Fibroblast of lung (primary cell): ENCODE measurements around the gene PRPF31. TPM values are rescaled to one million over a fixed set of nuclear protein-coding genes. Genes with fewer than 3 reads are reported as not detected.
"Not testable (repeated sequence)": the region's sequence is repeated elsewhere in the genome, so short reads cannot be mapped to it uniquely, and the experiment has no call there.

Source experiments
- DNase-seq, 2 donors: peaks; one replicate each; pipeline versions ENCODE4 v3.0.0 to v3.0.0-alpha.2; 2010; ENCODE audit warnings: low read depth in 2 of 2
- H2AFZ ChIP-seq: 2 replicates; pipeline ENCODE4 v1.5.1; 2012; ENCODE audit warnings: low read length, control low read depth, inconsistent platforms
- H3K27ac ChIP-seq: 2 replicates; pipeline ENCODE4 v1.5.1; 2011; ENCODE audit warnings: low read length, control low read depth; ENCODE audit not compliant: insufficient read depth
- H3K27me3 ChIP-seq: 2 replicates; pipeline ENCODE4 v1.5.1; 2011; ENCODE audit warnings: mild to moderate bottlenecking, low read length; ENCODE audit not compliant: control insufficient read depth, insufficient read depth
- H3K36me3 ChIP-seq: 2 replicates; pipeline ENCODE4 v1.5.1; 2011; ENCODE audit warnings: low read length; ENCODE audit not compliant: control insufficient read depth, insufficient read depth
- H3K4me1 ChIP-seq: 2 replicates; pipeline ENCODE4 v1.5.1; 2011; ENCODE audit warnings: low read length; ENCODE audit not compliant: control insufficient read depth, insufficient read depth; ENCODE audit errors: extremely low read depth
- H3K4me2 ChIP-seq: 2 replicates; pipeline ENCODE4 v1.5.1; 2011; ENCODE audit warnings: low read length, control low read depth; ENCODE audit not compliant: insufficient read depth; ENCODE audit errors: extremely low read depth
- H3K4me3 ChIP-seq, 4 experiments: fragments of 200-600 bp in 1 of 4; sonication (generic) in 1 of 4; replicated peaks in 1 of 4; 2 replicates each; pipeline ENCODE4 v1.5.1; 2011 to 2016; ENCODE audit warnings: low read length in 4 of 4, low read depth in 3 of 4, mild to moderate bottlenecking in 3 of 4, control low read depth in 2 of 4, inconsistent platforms in 1 of 4, mixed read lengths in 1 of 4; ENCODE audit not compliant: insufficient read depth in 1 of 4; ENCODE audit errors: control extremely low read depth in 1 of 4
- H3K79me2 ChIP-seq: 2 replicates; pipeline ENCODE4 v1.5.1; 2012; ENCODE audit warnings: mild to moderate bottlenecking, low read length, inconsistent platforms; ENCODE audit not compliant: control insufficient read depth, insufficient read depth
- H3K9ac ChIP-seq: 2 replicates; pipeline ENCODE4 v1.5.1; 2011; ENCODE audit warnings: mild to moderate bottlenecking, low read length, control low read depth; ENCODE audit not compliant: insufficient read depth
- H3K9me3 ChIP-seq: 2 replicates; pipeline ENCODE4 v1.5.1; 2012; ENCODE audit warnings: low read depth, low read length; ENCODE audit not compliant: control insufficient read depth, insufficient read depth
- H4K20me1 ChIP-seq: 2 replicates; pipeline ENCODE4 v1.5.1; 2011; ENCODE audit warnings: low read length; ENCODE audit not compliant: control insufficient read depth, insufficient read depth; ENCODE audit errors: extremely low read depth
- CTCF ChIP-seq, 2 donors: IDR thresholded peaks in 1 of 2; conservative IDR thresholded peaks in 1 of 2; 1 replicate in 1 of 2; 2 replicates in 1 of 2; pipeline ENCODE4 v1.5.1; 2011 to 2012; ENCODE audit warnings: low read length in 2 of 2, control low read depth in 1 of 2, inconsistent platforms in 1 of 2, low read depth in 1 of 2, mild to moderate bottlenecking in 1 of 2
- EZH2 ChIP-seq: IDR thresholded peaks from 2 replicates; pipeline ENCODE4 v1.5.1; 2012; ENCODE audit warnings: low read length, control low read depth, mild to moderate bottlenecking; ENCODE audit errors: missing control alignments
- polyA plus RNA-seq, 2 donors: library from polyadenylated mRNA; depleted of rRNA in 1 of 2; stranded (reverse) in 1 of 2; unstranded in 1 of 2; fragments of >200 nt; gene quantifications; 2 replicates each; pipeline ENCODE4 v1.2.1, GENCODE V29; 2011 to 2012; ENCODE audit warnings: missing spikeins in 1 of 2
- total RNA-seq: library from RNA; depleted of rRNA; stranded (reverse); fragments of >200 nt; gene quantifications from 2 replicates; pipeline ENCODE4 v1.2.1, GENCODE V29; 2014

PRPF31 gene
- total and polyA plus RNA-seq, 2 donors (not counting 1 experiment from before 2014, with no cell fraction given), result 45.2 to 48.7 TPM

- Histone ChIP-seq H4K20me1 (no peaks in the 10 kb centered on the region), H3K27me3 (no peaks in the 10 kb centered on the region), H2AFZ (no peak overlapping the region), H3K4me1 (no peaks in the 10 kb centered on the region), H3K4me3 (no peak overlapping the region), H3K27ac (no peak overlapping the region), H3K4me2 (no peak overlapping the region), H3K9me3 (no peaks in the 10 kb centered on the region), H3K79me2 (no peaks in the 10 kb centered on the region), H3K36me3 (no peaks in the 10 kb centered on the region), H3K9ac (no peak overlapping the region)
- DNase-seq, result peak; percentile 67 to 83
- TF ChIP-seq EZH2, result no peak
- peak; percentile 79 to 85 for TF ChIP-seq CTCF (conservative IDR thresholded peaks at IDR 0.05 in 1 of 2, IDR thresholded peaks at IDR 0.05 in 1 of 2; ENCODE audit: low read depth in 1 of 2, low read length in 2 of 2)
Observed at GRCh38 chr19:54168174-54168917, 52.8 kb downstream of the PRPF31 start.

- H3K9me3 ChIP-seq, result no peaks in the 10 kb centered on the region
- no peak overlapping the region for H3K4me3 ChIP-seq
- no peak overlapping the region for H3K4me2 ChIP-seq
- TF ChIP-seq CTCF (conservative IDR thresholded peaks at IDR 0.05 in 1 of 2, IDR thresholded peaks at IDR 0.05 in 1 of 2; ENCODE audit: low read depth in 1 of 2, low read length in 2 of 2) (no peak), EZH2 (no peak)
- no peaks in the 10 kb centered on the region for H3K36me3 ChIP-seq
- H4K20me1 ChIP-seq, result no peaks in the 10 kb centered on the region
- no peak overlapping the region for H3K9ac ChIP-seq
- no peak for DNase-seq
- no peaks in the 10 kb centered on the region for H3K79me2 ChIP-seq
- H3K4me1 ChIP-seq, result no peaks in the 10 kb centered on the region
- no peak overlapping the region for H2AFZ ChIP-seq
- no peaks in the 10 kb centered on the region for H3K27me3 ChIP-seq
- H3K27ac ChIP-seq, result no peak overlapping the region
Observed at GRCh38 chr19:54169149-54169740, 53.7 kb downstream of the PRPF31 start.

- not testable (repeated sequence) for H3K36me3 ChIP-seq, H3K79me2 ChIP-seq, DNase-seq, H3K27me3 ChIP-seq, H3K4me2 ChIP-seq, H3K4me3 ChIP-seq, H3K4me1 ChIP-seq, H3K9ac ChIP-seq, H2AFZ ChIP-seq, H3K9me3 ChIP-seq, H4K20me1 ChIP-seq, H3K27ac ChIP-seq
Observed at GRCh38 chr19:54171736-54172431, 56.3 kb downstream of the PRPF31 start.
